Germinal center (tissue), 1 donor: ENCODE data around the gene DNAH7.
"Not testable (repeated sequence)": the region's sequence is repeated elsewhere in the genome, so short reads cannot be mapped to it uniquely, and the experiment has no call there.

Experiments used
- DNase-seq: peaks from one replicate; pipeline ENCODE4 v3.0.0; 2012; ENCODE audit warnings: mixed read lengths, low spot score

DNAH7 gene

GRCh38 chr2:196068271-196069209, at the start of gene DNAH7:
TSS of gene DNAH7 (minus strand) at chr2:196068837. CDS start at chr2:196068711, 126 bp downstream.
- peak; percentile 93 for DNase-seq

- no peak for DNase-seq
Observed at GRCh38 chr2:196117214-196117705, 48.6 kb upstream of the DNAH7 start.

- no peak for DNase-seq
Observed at GRCh38 chr2:196113061-196113974, 44.7 kb upstream of the DNAH7 start.

GRCh38 chr2:196112418-196113034, 43.9 kb upstream of the DNAH7 start:
- DNase-seq: no peak

GRCh38 chr2:196108604-196109003, 40.0 kb upstream of the DNAH7 start:
- DNase-seq: no peak

GRCh38 chr2:196105951-196106350, 37.3 kb upstream of the DNAH7 start:
- peak; percentile 20 for DNase-seq

GRCh38 chr2:196104066-196104465, 35.4 kb upstream of the DNAH7 start:
- no peak for DNase-seq

- no peak for DNase-seq
Observed at GRCh38 chr2:196103626-196104025, 35.0 kb upstream of the DNAH7 start.

GRCh38 chr2:196101325-196101991, 32.8 kb upstream of the DNAH7 start:
- peak; percentile 62 for DNase-seq

- DNase-seq: no peak
Observed at GRCh38 chr2:196099916-196100315, 31.3 kb upstream of the DNAH7 start.

- DNase-seq: no peak
Observed at GRCh38 chr2:196097864-196098660, 29.4 kb upstream of the DNAH7 start.

- no peak for DNase-seq
Observed at GRCh38 chr2:196096982-196097745, 28.5 kb upstream of the DNAH7 start.

GRCh38 chr2:196096264-196096663, 27.6 kb upstream of the DNAH7 start:
- no peak for DNase-seq

- not testable (repeated sequence) for DNase-seq
Observed at GRCh38 chr2:196089448-196089847, 20.8 kb upstream of the DNAH7 start.

GRCh38 chr2:196088203-196088602, 19.6 kb upstream of the DNAH7 start:
- no peak for DNase-seq

- no peak for DNase-seq
Observed at GRCh38 chr2:196086517-196087368, 18.1 kb upstream of the DNAH7 start.

GRCh38 chr2:196083601-196084000, 15.0 kb upstream of the DNAH7 start:
- DNase-seq: no peak

GRCh38 chr2:196080526-196080925, 11.9 kb upstream of the DNAH7 start:
- DNase-seq: no peak

- no peak for DNase-seq
Observed at GRCh38 chr2:196079052-196079451, 10.4 kb upstream of the DNAH7 start.
